PC-3 (cell line): Measurements from ENCODE around the gene CPT1A. TPM values are rescaled to one million over a fixed set of nuclear protein-coding genes. Genes with fewer than 3 reads are reported as not detected.

Experiments
- ATAC-seq: fragments of 200-7000 bp; cut with Tn5 transposase; 2 replicates; pipeline ENCODE4 v1.9.1; 2020; ENCODE audit warnings: mild to moderate bottlenecking, moderate library complexity
- BruUV-seq: library from RNA; stranded (reverse); fragments of 400-500 nt; replicated peaks from 2 replicates; lab custom pipeline; 2021; lab: Mats Ljungman, UMichigan
- CTCF ChIA-PET: fragments of 300-600 bp; sonication (Branson Sonifier 250); formaldehyde crosslinking; loops from one replicate; lab custom pipeline; 2022; ENCODE audit warnings: antibody characterized with exemption; lab: Charles Lee
- POLR2A ChIA-PET: fragments of 300-600 bp; sonication (Branson Sonifier 250); formaldehyde crosslinking; loops from one replicate; lab custom pipeline; 2022; ENCODE audit warnings: antibody characterized with exemption; ENCODE audit not compliant: unreplicated experiment; lab: Charles Lee
- DNase-seq: peaks from one replicate; pipeline ENCODE4 v3.0.0-alpha.2; 2015
- H2AFZ ChIP-seq: fragments of 300-600 bp; sonication (generic); 2 replicates; pipeline ENCODE4 v1.6.0; 2016; ENCODE audit warnings: antibody characterized with exemption, low read length
- H3F3A ChIP-seq: fragments of 300-600 bp; sonication (generic); one replicate; pipeline ENCODE4 v1.6.0; 2017; ENCODE audit warnings: antibody characterized with exemption, low read length, control low read depth, mild to moderate bottlenecking; ENCODE audit not compliant: unreplicated experiment
- H3K27ac ChIP-seq: fragments of 300-600 bp; sonication (generic); 2 replicates; pipeline ENCODE4 v1.5.1; 2016; ENCODE audit warnings: mild to moderate bottlenecking, low read length
- H3K27me3 ChIP-seq: fragments of 300-600 bp; sonication (generic); 2 replicates; pipeline ENCODE4 v1.6.1; 2016; ENCODE audit warnings: low read length, mixed read lengths
- H3K36me3 ChIP-seq: fragments of 300-600 bp; sonication (generic); 2 replicates; pipeline ENCODE4 v1.6.1; 2016; ENCODE audit warnings: low read depth, mixed run types, low read length, mixed read lengths
- H3K4me1 ChIP-seq: fragments of 300-600 bp; sonication (generic); 2 replicates; pipeline ENCODE4 v1.5.1; 2016; ENCODE audit warnings: low read length; ENCODE audit not compliant: insufficient read depth
- H3K4me2 ChIP-seq: fragments of 300-600 bp; sonication (generic); 2 replicates; pipeline ENCODE4 v1.6.0; 2016; ENCODE audit warnings: low read length
- H3K4me3 ChIP-seq: fragments of 300-600 bp; sonication (generic); 2 replicates; pipeline ENCODE4 v1.5.1; 2016; ENCODE audit warnings: mild to moderate bottlenecking, low read length, mixed read lengths
- H3K79me2 ChIP-seq: fragments of 300-600 bp; sonication (generic); 2 replicates; pipeline ENCODE4 v1.6.1; 2017; ENCODE audit warnings: low read length, mixed read lengths
- H3K9ac ChIP-seq: fragments of 300-600 bp; sonication (generic); 2 replicates; pipeline ENCODE4 v1.6.0; 2016; ENCODE audit warnings: mild to moderate bottlenecking, low read length
- H3K9me2 ChIP-seq: fragments of 300-600 bp; sonication (generic); replicated peaks from 2 replicates; pipeline ENCODE4 v1.6.1; 2016; ENCODE audit warnings: mixed run types, low read length, mixed read lengths
- H3K9me3 ChIP-seq: fragments of 300-600 bp; sonication (generic); 2 replicates; pipeline ENCODE4 v1.6.1; 2016; ENCODE audit warnings: low read length, mixed read lengths
- H4K20me1 ChIP-seq: fragments of 300-600 bp; sonication (generic); 2 replicates; pipeline ENCODE4 v1.6.1; 2016; ENCODE audit warnings: low read length, mixed read lengths
- CTCF ChIP-seq: fragments of 300-600 bp; sonication (generic); conservative IDR thresholded peaks from 2 replicates; pipeline ENCODE4 v1.5.1; 2017; ENCODE audit warnings: antibody characterized with exemption, low read depth, mild to moderate bottlenecking, low read length
- EZH2 ChIP-seq: fragments of 300-600 bp; sonication (generic); IDR thresholded peaks from one replicate; pipeline ENCODE4 v1.6.1; 2017; ENCODE audit warnings: antibody characterized with exemption, mild to moderate bottlenecking, low read length; ENCODE audit not compliant: unreplicated experiment
- EZH2phosphoT487 ChIP-seq: fragments of 300-600 bp; sonication (generic); IDR thresholded peaks from 2 replicates; pipeline ENCODE4 v1.6.1; 2018; ENCODE audit warnings: mild to moderate bottlenecking, antibody characterized with exemption, low read length, borderline replicate concordance
- intact Hi-C: fragments of 100-400 bp; cut with micrococcal nuclease; formaldehyde crosslinking; loops from 2 replicates; pipeline ENCODE4 v1.9.0; 2023
- total RNA-seq: library from RNA; depleted of rRNA; stranded (reverse); fragments of >200 nt; gene quantifications from 2 replicates; pipeline ENCODE4 v1.2.3, GENCODE V29; 2014

CPT1A gene
- total RNA-seq, 1 experiment from 2014 or later, result 38.1 TPM

- Histone ChIP-seq H3K4me3 (no peak overlapping the region), H3K9me3 (no peaks in the 10 kb centered on the region), H3K9ac (no peak overlapping the region), H3F3A (no peaks in the 10 kb centered on the region), H3K9me2 (no peaks in the 10 kb centered on the region), H2AFZ (no peak overlapping the region), H3K27ac (no peak overlapping the region), H3K36me3 (peaks cover 17% of the 10 kb centered on the region; the same call in 1 of the 2 replicates), H3K4me2 (no peak overlapping the region), H4K20me1 (no peaks in the 10 kb centered on the region), H3K4me1 (peaks cover 15% of the 10 kb centered on the region), H3K79me2 (peaks cover 5% of the 10 kb centered on the region), H3K27me3 (no peaks in the 10 kb centered on the region)
- intact Hi-C loops, result loop anchor here (5.0 kb wide), 1 partner anchor 116 kb away; no protein-coding TSS in a partner anchor
- CTCF ChIA-PET, result no interaction called here
- TF ChIP-seq EZH2 (no peak), CTCF (no peak), EZH2phosphoT487 (no peak)
- POLR2A ChIA-PET, result interaction anchor here (0.6 kb wide), 1 partner anchor 216 kb away, joined by 3 read pairs; no protein-coding TSS in a partner anchor
- DNase-seq (peak; percentile 60), ATAC-seq (no peak)
- BruUV-seq, result no TSS peak
These were observed 93.7 kb downstream of the CPT1A start for GRCh38 chr11:68748061-68748460.

GRCh38 chr11:68743539-68743938, 98.2 kb downstream of the CPT1A start:
- no peak for TF ChIP-seq CTCF
- no peak for TF ChIP-seq EZH2phosphoT487
- H3K9me3 ChIP-seq, result no peaks in the 10 kb centered on the region
- peaks cover 17% of the 10 kb centered on the region; the same call in 1 of the 2 replicates for H3K36me3 ChIP-seq
- no peak overlapping the region for H3K27ac ChIP-seq
- no peaks in the 10 kb centered on the region for H3F3A ChIP-seq
- H3K9ac ChIP-seq, result no peak overlapping the region
- H3K4me3 ChIP-seq, result no peak overlapping the region
- POLR2A ChIA-PET, result no interaction called here
- H4K20me1 ChIP-seq, result no peaks in the 10 kb centered on the region
- no peaks in the 10 kb centered on the region for H3K27me3 ChIP-seq
- intact Hi-C loops, result no loop called here
- CTCF ChIA-PET, result no interaction called here
- no peak for DNase-seq
- no peaks in the 10 kb centered on the region for H3K9me2 ChIP-seq
- no peaks in the 10 kb centered on the region for H3K79me2 ChIP-seq
- H2AFZ ChIP-seq, result no peak overlapping the region
- ATAC-seq, result no peak
- BruUV-seq, result no TSS peak
- peaks cover 3% of the 10 kb centered on the region for H3K4me1 ChIP-seq
- no peak overlapping the region for H3K4me2 ChIP-seq

GRCh38 chr11:68741463-68741862, 100.3 kb downstream of the CPT1A start:
- no peaks in the 10 kb centered on the region for H3K79me2 ChIP-seq
- no peak overlapping the region for H2AFZ ChIP-seq
- ChIA-PET CTCF (no interaction called here), POLR2A (no interaction called here)
- no peaks in the 10 kb centered on the region for H3K9me3 ChIP-seq
- H3F3A ChIP-seq, result no peaks in the 10 kb centered on the region
- no peaks in the 10 kb centered on the region for H3K9me2 ChIP-seq
- ATAC-seq (no peak), DNase-seq (no peak)
- H3K27ac ChIP-seq, result no peak overlapping the region
- TF ChIP-seq EZH2phosphoT487 (no peak), CTCF (no peak), EZH2 (no peak)
- no peaks in the 10 kb centered on the region for H4K20me1 ChIP-seq
- H3K36me3 ChIP-seq, result peaks cover 12% of the 10 kb centered on the region; the same call in 1 of the 2 replicates
- no peak overlapping the region for H3K4me3 ChIP-seq
- no peak overlapping the region for H3K9ac ChIP-seq
- no peaks in the 10 kb centered on the region for H3K27me3 ChIP-seq
- no peaks in the 10 kb centered on the region for H3K4me1 ChIP-seq
- intact Hi-C loops, result no loop called here
- no peak overlapping the region for H3K4me2 ChIP-seq
- BruUV-seq, result no TSS peak
